GM06990 (cell line): Measurements from ENCODE around the gene PDXDC1.

Experiments used
- DNase-seq: peaks from one replicate; pipeline ENCODE4 v3.0.0-alpha.2; 2011; ENCODE audit not compliant: insufficient read length; ENCODE audit errors: extremely low read depth
- H3K27me3 ChIP-seq: replicated peaks from 2 replicates; pipeline ENCODE4 v1.6.0; 2011; ENCODE audit warnings: low read length; ENCODE audit not compliant: control insufficient read depth, insufficient read depth
- H3K36me3 ChIP-seq: 2 replicates; pipeline ENCODE4 v1.5.1; 2011; ENCODE audit warnings: low read length; ENCODE audit not compliant: control insufficient read depth, insufficient read depth
- H3K4me3 ChIP-seq: replicated peaks from 2 replicates; pipeline ENCODE4 v1.5.1; 2011; ENCODE audit warnings: low read depth, mild to moderate bottlenecking, control low read depth, low read length
- TF ChIP-seq, protein P1 (sequence below): IDR thresholded peaks from 2 replicates; pipeline ENCODE4 v1.5.1; 2011; ENCODE audit warnings: low read length, control low read depth, mild to moderate bottlenecking, inconsistent platforms; ENCODE audit not compliant: insufficient read depth, poor library complexity, severe bottlenecking

Gene PDXDC1

DNA sequence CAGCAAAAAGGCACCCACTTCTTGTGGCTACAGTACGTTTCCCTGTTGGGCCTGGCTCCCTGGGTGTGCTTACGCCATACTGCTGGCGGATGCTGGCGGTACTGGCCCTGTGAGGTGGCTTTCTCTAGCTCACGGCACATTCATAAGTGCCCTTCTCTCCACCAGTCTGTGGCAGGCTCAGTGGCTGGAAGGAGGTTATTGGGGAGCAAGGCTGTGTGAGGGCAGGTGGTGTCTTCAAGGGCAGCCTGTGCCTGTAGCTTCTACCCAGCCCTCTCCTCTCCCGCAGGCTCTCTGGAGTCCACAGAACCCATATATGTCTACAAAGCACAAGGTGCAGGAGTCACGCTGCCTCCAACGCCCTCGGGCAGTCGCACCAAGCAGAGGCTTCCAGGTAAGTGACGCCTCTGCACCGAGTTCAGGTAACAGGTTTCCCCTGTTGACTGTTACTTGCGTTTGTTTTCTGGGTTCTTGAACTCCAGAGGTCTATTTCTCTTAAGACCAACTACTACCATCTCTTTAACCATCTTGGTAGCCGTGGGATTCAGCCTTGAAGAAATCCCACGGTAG lies 60.4 kb downstream of the PDXDC1 start:
- no peak overlapping the region for H3K4me3 ChIP-seq
- peaks cover 50% of the 10 kb centered on the region for H3K36me3 ChIP-seq
- no peak for DNase-seq

DNA sequence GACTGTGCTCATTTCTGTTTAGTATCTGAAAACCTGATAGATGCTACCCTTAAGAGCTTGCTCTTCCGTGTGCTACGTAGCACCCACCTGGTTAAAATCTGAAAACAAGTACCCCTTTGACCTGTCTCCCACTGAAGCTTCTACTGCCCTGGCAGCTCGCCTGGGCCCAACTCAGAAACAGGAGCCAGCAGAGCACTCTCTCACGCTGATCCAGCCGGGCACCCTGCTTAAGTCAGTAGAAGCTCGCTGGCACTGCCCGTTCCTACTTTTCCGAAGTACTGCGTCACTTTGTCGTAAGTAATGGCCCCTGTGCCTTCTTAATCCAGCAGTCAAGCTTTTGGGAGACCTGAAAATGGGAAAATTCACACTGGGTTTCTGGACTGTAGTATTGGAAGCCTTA lies 62.2 kb downstream of the PDXDC1 start:
- no peaks in the 10 kb centered on the region for H3K27me3 ChIP-seq
- TF ChIP-seq, protein P1, sequence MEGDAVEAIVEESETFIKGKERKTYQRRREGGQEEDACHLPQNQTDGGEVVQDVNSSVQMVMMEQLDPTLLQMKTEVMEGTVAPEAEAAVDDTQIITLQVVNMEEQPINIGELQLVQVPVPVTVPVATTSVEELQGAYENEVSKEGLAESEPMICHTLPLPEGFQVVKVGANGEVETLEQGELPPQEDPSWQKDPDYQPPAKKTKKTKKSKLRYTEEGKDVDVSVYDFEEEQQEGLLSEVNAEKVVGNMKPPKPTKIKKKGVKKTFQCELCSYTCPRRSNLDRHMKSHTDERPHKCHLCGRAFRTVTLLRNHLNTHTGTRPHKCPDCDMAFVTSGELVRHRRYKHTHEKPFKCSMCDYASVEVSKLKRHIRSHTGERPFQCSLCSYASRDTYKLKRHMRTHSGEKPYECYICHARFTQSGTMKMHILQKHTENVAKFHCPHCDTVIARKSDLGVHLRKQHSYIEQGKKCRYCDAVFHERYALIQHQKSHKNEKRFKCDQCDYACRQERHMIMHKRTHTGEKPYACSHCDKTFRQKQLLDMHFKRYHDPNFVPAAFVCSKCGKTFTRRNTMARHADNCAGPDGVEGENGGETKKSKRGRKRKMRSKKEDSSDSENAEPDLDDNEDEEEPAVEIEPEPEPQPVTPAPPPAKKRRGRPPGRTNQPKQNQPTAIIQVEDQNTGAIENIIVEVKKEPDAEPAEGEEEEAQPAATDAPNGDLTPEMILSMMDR, result no peak
- no peak overlapping the region for H3K4me3 ChIP-seq
- DNase-seq, result no peak
- H3K36me3 ChIP-seq, result peaks cover 42% of the 10 kb centered on the region

More for the DNA sequence above, 60.4 kb downstream of the PDXDC1 start:
- TF ChIP-seq, protein P1, result no peak
- no peaks in the 10 kb centered on the region for H3K27me3 ChIP-seq

DNA sequence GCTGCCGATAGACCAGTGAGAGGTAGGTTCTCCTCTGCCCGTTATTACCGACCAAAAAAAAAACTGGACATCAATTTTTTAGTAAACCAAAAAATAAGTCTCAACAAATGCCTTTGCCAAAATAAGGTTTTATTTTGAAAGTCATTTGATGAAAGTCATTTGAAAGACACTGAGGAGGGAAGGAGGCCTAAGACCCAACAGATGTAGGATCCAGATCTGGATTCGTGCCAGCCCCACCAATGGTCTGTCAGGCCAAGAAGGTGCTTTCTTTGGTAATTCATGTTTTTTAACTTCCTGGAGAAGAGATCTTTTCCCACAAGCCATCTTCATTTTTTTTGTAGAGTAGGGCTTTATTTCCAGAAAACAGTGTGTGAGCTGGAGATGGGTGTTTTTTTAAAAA lies 62.9 kb downstream of the PDXDC1 start:
- no peak for DNase-seq
- TF ChIP-seq, protein P1, result no peak

DNA sequence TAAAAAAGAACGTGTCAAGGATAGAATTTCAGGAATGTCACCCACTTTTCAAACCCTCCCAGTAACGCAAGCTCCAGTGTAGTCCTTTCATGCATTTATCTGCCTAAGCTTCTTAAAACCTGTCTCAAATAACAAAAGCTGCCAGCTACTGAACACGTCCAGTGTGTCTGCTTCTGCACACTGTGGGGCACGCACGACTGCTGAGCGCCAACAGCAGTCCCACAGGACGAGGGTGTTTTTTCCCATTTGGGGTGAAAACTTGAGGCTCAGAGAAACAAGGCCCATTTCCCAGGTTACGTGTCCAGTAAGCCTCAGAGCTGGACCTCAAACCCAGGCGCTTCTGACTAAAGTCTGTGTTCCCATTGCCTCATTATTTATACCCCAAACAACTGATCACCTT lies 63.9 kb downstream of the PDXDC1 start:
- no peak for DNase-seq
- TF ChIP-seq, protein P1, result no peak
- Histone ChIP-seq H3K27me3 (no peaks in the 10 kb centered on the region), H3K4me3 (no peak overlapping the region), H3K36me3 (peaks cover 27% of the 10 kb centered on the region)

More for the DNA sequence above, 62.9 kb downstream of the PDXDC1 start:
- no peaks in the 10 kb centered on the region for H3K27me3 ChIP-seq
- no peak overlapping the region for H3K4me3 ChIP-seq
- H3K36me3 ChIP-seq, result peaks cover 36% of the 10 kb centered on the region

DNA sequence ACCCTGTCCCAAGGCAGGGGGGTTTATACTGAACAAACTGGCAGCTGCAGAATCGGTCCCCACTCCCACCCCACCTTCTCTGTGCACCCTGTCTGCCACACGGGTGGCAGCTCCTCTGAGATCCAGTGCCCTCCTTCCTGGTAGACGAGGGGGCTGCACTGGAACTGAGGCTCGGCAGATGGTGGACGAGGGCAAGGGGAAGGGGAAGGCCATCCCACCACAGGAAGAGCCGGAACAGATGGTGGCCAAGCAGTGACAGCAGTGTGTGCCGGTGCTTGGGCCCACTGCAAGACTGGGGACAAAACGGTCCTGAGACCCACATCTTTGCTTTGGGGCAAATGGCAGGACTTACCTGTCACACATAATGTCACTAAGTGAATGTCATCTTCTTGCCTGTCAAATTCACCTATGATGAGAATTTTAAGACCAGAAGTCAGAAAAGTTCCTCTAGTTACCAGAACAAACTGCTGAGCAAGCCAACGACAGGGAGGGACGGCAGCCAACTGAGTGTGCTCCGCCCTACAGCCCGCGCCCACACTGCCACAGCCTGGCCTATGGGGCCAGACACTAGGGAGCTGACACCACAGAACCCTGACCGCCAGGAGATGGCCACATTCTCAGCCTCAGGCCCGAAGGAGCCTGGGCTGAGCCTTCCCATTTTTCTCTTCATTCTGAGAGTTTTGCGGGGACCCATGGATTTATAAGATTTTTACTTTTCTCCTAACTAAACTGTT lies 66.6 kb downstream of the PDXDC1 start:
- Histone ChIP-seq H3K27me3 (no peaks in the 10 kb centered on the region), H3K36me3 (peaks cover 14% of the 10 kb centered on the region), H3K4me3 (no peak overlapping the region)
- TF ChIP-seq, protein P1, result no peak
- DNase-seq, result no peak
